NCI-H187 (cell line): ENCODE results near the gene PLA2G12A.

ENCODE experiments used
- DNase-seq, 2 experiments: peaks; one replicate each; lab custom pipeline; 2025; lab: John Stamatoyannopoulos, UW

Gene PLA2G12A

DNA sequence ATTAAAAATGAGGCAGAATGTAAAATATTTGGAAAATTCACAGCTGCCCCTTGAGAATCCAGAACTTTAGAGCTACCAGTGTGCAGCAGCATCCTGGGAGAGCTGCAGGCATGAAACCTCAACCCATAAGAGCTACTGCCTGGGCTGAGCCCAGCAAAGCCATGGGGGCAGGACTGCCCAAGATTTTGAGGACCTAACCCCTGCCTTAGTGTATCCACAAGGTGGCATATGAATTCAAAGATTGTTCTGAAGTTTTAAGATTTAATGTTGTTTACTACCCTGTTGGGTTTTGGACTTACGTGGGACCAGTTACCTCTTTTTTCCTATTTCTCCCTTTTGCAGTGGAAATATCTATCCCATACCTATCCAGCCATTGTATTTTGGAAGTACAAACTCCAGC, 53.0 kb downstream of the PLA2G12A start:
- DNase-seq: no peak

DNA sequence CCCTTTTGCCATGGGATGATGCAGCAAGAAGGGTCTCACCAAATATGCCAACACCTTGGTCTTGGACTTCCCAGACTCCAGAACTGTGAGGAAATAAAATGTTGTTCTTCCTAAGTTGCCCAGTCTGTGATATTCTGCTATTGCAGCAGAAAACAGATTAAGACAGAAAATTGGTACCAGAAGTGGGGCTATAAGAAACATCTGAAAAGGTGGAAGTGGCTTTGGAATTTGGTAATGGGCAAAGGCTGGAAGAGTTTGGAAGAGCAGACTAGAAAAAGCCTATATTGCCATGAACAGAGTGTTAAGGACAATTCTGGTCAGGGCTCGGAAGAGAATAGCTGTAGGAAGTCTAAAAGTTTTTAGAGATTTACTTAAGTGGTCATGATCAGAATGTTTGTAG, 54.0 kb downstream of the PLA2G12A start:
- no peak for DNase-seq

DNA sequence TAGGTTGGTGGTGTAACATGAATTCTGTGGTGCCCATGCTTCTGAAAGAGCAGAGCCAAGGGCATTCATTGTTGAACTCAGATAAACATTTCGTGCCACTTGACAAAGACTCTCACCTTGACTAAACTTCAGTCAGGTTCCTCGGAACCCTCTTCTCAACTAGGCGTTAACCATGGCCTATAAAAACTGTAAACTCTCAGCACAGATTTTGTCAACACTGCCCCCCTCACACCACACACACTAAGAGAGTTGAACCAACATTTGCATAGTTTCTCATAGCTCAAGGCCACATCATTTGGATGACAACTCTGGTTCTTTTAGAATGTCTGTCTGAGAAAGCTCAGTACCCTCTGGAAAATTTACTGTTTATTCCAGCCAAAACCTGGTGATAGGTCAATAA, 54.7 kb downstream of the PLA2G12A start:
- no peak for DNase-seq

DNA sequence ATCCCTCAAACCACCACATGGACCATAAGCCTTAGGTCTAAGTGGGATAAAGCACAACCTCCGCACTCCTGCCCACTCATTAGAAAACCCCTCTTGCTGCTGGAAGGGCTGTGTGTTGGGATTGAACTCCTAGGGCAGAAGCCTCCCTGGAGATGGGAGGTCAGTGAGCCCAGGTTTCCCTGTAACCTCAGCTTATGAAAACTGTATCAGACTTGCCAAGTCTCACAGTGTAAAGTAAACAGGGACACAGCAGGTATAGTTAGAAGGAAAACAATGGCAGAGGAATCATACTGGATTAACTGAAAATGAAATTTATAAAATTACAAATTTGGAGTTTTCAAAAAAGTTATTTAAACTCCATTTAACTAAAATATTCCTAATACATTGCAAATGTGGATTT, 56.6 kb downstream of the PLA2G12A start:
- no peak for DNase-seq

DNA sequence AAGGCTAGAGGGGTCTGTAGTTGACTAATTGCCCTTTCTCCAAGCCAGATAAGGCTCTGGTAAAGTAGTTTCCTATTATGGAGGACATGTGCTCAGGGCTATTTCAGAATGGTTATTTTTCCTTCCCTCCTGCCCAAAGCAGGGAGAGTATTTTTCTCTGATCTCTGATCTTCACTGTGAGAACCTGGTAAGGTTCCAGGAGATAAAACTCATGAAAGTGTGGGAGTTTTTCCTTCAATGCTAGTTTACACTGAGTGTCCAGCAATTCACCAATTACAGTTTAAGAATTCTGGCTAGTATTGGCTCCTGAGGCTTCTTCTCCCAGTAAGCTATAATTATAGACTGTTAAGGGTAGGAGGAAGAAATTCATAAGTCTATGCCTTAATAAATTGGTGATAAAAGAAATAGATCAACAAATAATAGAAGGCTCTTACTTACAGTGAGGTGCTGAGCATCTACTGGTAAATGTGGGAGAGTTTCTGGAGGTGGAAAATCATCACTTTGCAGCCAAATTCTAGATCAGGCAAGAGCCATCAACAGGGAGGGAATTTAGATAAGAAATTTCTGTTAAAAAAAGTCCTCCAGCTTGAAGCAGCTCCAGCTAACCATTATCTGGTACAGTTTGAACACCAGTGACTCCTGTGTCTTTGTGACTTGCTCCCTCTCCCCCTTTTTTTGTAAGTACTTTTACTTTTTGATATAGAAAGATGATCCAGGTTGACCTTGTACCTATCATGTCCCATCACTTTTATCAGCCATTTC, 57.5 kb downstream of the PLA2G12A start:
- DNase-seq: no peak

DNA sequence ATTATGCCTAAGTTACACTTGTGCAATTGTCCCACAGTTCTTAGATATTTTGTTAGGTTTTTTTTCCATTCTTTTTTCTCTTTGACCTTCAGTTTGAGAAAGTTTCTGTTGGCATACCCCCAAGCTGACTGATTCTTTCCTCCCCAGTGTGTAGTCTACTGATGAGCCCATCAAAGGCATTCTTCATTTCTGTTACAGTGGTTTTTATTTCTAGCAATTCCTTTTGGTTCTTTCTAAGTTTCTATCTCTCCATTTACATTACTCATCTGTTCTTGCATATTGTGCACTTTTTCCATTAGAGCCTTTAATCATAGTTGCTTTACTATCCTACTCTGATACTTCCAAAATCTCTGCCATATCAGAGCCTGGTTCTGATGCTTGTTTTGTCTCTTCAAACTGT, 58.5 kb downstream of the PLA2G12A start:
- DNase-seq: no peak

DNA sequence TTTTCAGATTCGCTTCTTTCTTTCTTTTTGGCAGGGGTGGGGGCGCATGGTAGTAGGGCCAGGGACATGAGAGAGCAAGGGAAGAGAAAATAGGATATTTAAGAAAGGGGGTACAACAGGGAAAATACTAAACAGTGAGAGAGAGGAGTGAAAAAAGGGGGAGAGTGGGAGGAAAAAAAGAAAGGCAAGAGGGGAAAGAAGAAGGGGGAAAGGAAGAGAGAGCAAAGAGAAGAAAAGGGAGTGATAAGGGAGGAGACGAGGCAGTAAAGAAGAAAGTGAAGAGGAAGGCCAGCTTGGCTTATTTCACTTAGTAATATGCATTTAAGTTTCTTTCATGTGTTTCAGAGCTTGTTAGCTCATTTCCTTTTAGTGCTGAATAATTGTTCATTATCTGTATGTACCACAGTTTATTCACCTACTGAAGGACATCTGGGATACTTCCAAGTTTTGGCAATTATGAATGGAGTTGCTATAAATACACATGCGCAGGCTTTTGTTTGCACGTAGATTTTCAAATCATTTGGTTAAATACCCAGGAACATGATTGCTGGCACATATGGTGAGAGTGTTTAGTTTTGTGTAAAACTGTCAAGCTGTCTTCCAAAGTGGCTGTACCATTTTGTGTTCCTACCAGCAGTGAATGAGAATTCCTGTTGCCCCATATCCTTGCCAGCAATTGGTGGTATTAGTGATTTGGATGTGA, 63.9 kb downstream of the PLA2G12A start:
- no peak for DNase-seq

DNA sequence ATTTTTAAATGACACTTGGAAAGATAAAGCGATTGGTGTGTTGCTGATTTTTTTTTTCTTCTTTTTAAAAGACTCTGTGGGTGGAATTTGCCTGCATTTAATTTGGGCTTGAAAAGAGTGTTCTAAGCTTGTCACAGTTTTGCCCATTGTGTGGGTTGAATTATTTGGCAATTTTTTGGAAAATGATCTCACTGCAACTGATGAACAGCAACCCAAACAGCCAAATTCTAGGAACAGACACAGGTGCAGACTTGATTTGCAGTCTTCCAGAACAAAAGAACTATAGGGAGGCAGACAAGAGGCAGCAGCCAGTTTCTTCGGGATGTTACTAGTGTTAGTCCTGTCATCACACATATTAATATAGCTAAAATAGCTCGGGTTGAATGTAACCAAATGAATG, 67.1 kb downstream of the PLA2G12A start:
- DNase-seq: no peak

DNA sequence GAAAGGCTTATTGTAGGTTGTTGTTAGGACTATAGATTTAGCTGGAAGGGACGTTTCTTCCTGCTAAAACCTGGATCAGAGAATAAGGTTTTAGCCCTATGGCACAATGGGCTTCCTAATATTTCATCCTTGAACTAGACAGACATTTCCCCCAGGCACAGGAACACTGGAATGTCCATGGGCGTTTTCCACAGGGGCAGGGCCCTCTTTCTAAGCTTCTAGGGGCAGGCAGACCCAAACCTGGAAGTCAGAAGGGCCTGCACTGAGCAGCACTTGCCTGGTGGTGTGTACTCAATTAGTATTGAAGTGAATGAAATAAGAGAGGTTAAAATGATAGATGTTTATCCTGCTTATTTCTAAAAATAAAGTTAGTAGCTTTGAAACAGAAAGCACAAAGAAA, 67.8 kb downstream of the PLA2G12A start:
- no peak for DNase-seq
